Measurements from ENCODE around the gene CNOT8. TPM values are rescaled to one million over a fixed set of nuclear protein-coding genes. Genes with fewer than 3 reads are reported as not detected.

The CNOT8 gene
- total and polyA plus RNA-seq, 9 of the 15 experiments (the other 6 are each of a cell fraction or from before 2014, with no cell fraction given) = 15.2 to 68.9 (median 52.1) TPM

- TF ChIP-seq ZBTB40 (IDR thresholded peaks at IDR 0.05) (no peak), ZBTB40 (CRISPR knock-in tag; IDR thresholded peaks at IDR 0.05) (no peak), ZC3H11A (IDR thresholded peaks at IDR 0.05; ENCODE audit: low read depth, low read length) (no peak), EP400 (IDR thresholded peaks at IDR 0.05) (peak; percentile 30), HDAC6 (IDR thresholded peaks at IDR 0.05; ENCODE audit: low read depth, low read length) (no peak), MEF2A (IDR thresholded peaks at IDR 0.05; ENCODE audit: control insufficient read depth, low read depth, low read length) (0 out of 2 replicates have a peak, but pooled peaks have one; percentile 5), SMARCA5 (IDR thresholded peaks at IDR 0.05) (peak; percentile 81; the same call in 1 of the 2 replicates), GTF2B (IDR thresholded peaks at IDR 0.05; ENCODE audit: extremely low read depth, insufficient read length) (no peak), WHSC1 (IDR thresholded peaks at IDR 0.05; ENCODE audit: low read length) (no peak), ZNF146 (CRISPR knock-in tag; IDR thresholded peaks at IDR 0.05; ENCODE audit: unreplicated experiment) (no peak), NUFIP1 (IDR thresholded peaks at IDR 0.05; ENCODE audit: partially characterized antibody) (no peak), ZNF668 (CRISPR knock-in tag; IDR thresholded peaks at IDR 0.05) (0 out of 2 replicates have a peak, but pooled peaks have one; percentile 3), POLR2B (IDR thresholded peaks at IDR 0.05; ENCODE audit: low read depth, partially characterized antibody) (no peak), SETDB1 (IDR thresholded peaks at IDR 0.05; ENCODE audit: low read length) (no peak), SMARCC2 (IDR thresholded peaks at IDR 0.05; ENCODE audit: low read depth) (no peak), CBX5 (IDR thresholded peaks at IDR 0.05; ENCODE audit: borderline replicate concordance, low read depth) (no peak), IRF9 (tag; IDR thresholded peaks at IDR 0.05) (no peak)
Measured at GRCh38 chr5:154840435-154841272, 17.8 kb upstream of the CNOT8 start (continued).
